Osteocyte (in vitro differentiated cells): ENCODE data around the gene DUSP5. TPM values are rescaled to one million over a fixed set of nuclear protein-coding genes. Genes with fewer than 3 reads are reported as not detected.

Experiments
- DNase-seq: peaks from one replicate; pipeline ENCODE4 v3.0.0; 2021; ENCODE audit warnings: mixed read lengths; ENCODE audit not compliant: unreplicated experiment; ENCODE audit errors: extremely low spot score
- H3K27ac Mint-ChIP-seq: one replicate; pipeline ENCODE4 v1.8.0; 2021; ENCODE audit warnings: mild to moderate bottlenecking, mixed read lengths; ENCODE audit not compliant: unreplicated experiment
- H3K27me3 Mint-ChIP-seq: one replicate; pipeline ENCODE4 v1.8.0; 2021; ENCODE audit warnings: mixed read lengths; ENCODE audit not compliant: unreplicated experiment
- H3K36me3 Mint-ChIP-seq: one replicate; pipeline ENCODE4 v1.8.0; 2021; ENCODE audit warnings: mixed read lengths; ENCODE audit not compliant: unreplicated experiment
- H3K4me1 Mint-ChIP-seq: one replicate; pipeline ENCODE4 v1.8.0; 2021; ENCODE audit warnings: mixed read lengths; ENCODE audit not compliant: unreplicated experiment
- H3K4me3 Mint-ChIP-seq: one replicate; pipeline ENCODE4 v1.8.0; 2021; ENCODE audit warnings: mild to moderate bottlenecking, moderate library complexity, mixed read lengths; ENCODE audit not compliant: unreplicated experiment
- H3K9me3 Mint-ChIP-seq: one replicate; pipeline ENCODE4 v1.8.0; 2021; ENCODE audit warnings: mixed read lengths; ENCODE audit not compliant: unreplicated experiment
- long read RNA-seq: library from polyadenylated mRNA; unstranded; transcript quantifications from one replicate; pipeline ENCODE4 v2.0.0, GENCODE V29; 2021
- total RNA-seq: library from RNA; stranded (reverse); gene quantifications from 2 replicates; pipeline ENCODE4 v1.2.1, GENCODE V29; 2021
- TF ChIP-seq, protein P1 (sequence below): fragments of 200-600 bp; sonication (generic); IDR thresholded peaks from 2 replicates; pipeline ENCODE4 v1.5.0; 2021; ENCODE audit warnings: antibody characterized with exemption, mild to moderate bottlenecking, moderate library complexity

The DUSP5 gene, protein sequence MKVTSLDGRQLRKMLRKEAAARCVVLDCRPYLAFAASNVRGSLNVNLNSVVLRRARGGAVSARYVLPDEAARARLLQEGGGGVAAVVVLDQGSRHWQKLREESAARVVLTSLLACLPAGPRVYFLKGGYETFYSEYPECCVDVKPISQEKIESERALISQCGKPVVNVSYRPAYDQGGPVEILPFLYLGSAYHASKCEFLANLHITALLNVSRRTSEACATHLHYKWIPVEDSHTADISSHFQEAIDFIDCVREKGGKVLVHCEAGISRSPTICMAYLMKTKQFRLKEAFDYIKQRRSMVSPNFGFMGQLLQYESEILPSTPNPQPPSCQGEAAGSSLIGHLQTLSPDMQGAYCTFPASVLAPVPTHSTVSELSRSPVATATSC
- 11.0 and 16.1 TPM in 2 replicates for total RNA-seq
- long read RNA-seq, partial matches to known transcripts, result 0 of 2 reads
- long read RNA-seq, other reads (novel, unspliced or antisense), result 2 of 2 reads

DNA sequence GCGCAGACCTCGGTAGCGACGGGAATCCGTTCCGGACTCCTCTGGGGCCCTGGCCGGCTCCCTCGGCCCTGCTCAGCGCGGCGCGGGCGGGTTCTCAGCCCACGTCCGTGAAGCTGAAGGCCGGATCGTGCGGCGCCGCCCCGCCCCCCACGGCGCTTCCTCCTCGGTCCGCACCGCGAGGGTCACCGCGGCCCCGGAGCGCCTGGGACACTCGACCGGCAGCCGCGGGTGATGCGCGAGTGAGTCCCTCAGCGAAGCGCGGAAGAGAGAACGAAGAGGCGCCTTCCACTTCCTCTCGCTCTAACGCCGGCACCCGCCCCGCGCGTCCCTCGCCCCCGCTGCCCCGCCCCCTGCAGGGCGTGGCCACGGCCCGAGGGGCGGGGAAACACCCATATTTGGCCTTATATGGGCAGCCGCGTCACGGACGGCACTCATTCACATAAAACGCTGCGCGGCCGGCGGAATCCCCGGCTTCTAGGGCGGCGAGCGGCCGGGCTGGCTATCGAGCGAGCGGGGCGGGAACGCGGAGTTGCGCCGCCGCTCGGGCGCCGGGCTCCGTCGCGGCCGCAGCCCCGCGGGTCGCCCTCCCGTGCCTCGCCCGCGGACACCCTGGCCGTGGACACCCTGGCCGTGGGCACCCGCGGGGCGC lies at the start of gene DUSP5:
TSS of gene DUSP5 (plus strand) at position 470 of the 649 bp plus-strand sequence. CDS start 215 bp downstream, outside the sequence.
- H3K27me3 Mint-ChIP-seq, result no peaks in the 10 kb centered on the region
- H3K4me3 Mint-ChIP-seq, result peak within 1 kb of the TSS; percentile 91
- no peaks in the 10 kb centered on the region for H3K9me3 Mint-ChIP-seq
- DNase-seq, result peak; percentile 98
- TF ChIP-seq, protein P1, sequence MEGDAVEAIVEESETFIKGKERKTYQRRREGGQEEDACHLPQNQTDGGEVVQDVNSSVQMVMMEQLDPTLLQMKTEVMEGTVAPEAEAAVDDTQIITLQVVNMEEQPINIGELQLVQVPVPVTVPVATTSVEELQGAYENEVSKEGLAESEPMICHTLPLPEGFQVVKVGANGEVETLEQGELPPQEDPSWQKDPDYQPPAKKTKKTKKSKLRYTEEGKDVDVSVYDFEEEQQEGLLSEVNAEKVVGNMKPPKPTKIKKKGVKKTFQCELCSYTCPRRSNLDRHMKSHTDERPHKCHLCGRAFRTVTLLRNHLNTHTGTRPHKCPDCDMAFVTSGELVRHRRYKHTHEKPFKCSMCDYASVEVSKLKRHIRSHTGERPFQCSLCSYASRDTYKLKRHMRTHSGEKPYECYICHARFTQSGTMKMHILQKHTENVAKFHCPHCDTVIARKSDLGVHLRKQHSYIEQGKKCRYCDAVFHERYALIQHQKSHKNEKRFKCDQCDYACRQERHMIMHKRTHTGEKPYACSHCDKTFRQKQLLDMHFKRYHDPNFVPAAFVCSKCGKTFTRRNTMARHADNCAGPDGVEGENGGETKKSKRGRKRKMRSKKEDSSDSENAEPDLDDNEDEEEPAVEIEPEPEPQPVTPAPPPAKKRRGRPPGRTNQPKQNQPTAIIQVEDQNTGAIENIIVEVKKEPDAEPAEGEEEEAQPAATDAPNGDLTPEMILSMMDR, result no peak
- peak within 1 kb of the TSS; percentile 94 for H3K27ac Mint-ChIP-seq
- H3K36me3 Mint-ChIP-seq, result peaks cover 3% of the 10 kb centered on the region
- H3K4me1 Mint-ChIP-seq, result peaks cover 62% of the 10 kb centered on the region

DNA sequence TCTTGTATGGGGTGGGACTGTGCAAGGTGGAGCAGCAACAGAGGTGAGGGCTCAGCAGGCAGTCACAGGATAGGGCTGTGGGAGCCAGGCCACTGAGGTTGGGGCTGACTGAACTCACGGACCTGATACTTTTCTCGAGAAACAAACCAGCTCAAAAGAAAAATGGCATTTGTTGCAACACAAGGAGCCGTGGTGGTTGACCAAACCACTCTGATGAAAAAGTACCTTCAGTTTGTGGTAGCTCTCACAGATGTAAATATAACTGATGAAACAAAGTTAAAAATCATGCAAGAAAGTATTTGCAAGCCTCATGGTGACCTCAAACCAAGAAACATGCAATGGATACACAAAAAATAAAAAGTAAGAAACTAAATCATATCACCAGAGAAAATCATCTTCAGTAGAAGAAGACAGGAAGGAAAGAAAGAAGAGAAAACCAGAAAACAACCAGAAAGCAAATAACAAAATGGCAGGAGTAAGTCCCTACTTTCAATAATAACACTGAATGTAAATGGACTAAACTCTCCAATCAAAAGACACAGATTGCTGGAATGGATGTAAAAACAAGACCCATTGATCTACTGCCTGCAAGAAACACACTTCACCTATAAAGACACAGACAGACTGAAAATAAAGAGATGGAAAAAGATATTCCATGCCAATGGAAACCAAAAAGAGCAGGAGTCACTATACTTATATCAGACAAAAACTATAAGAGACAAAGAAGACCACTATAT lies 48.9 kb upstream of the DUSP5 start:
- Mint-ChIP-seq H3K36me3 (no peaks in the 10 kb centered on the region), H3K9me3 (peaks cover 5% of the 10 kb centered on the region), H3K27ac (no peak overlapping the region), H3K4me3 (no peak overlapping the region), H3K27me3 (peaks cover 2% of the 10 kb centered on the region), H3K4me1 (peaks cover 11% of the 10 kb centered on the region)
- no peak for DNase-seq
- TF ChIP-seq, protein P1, result no peak

DNA sequence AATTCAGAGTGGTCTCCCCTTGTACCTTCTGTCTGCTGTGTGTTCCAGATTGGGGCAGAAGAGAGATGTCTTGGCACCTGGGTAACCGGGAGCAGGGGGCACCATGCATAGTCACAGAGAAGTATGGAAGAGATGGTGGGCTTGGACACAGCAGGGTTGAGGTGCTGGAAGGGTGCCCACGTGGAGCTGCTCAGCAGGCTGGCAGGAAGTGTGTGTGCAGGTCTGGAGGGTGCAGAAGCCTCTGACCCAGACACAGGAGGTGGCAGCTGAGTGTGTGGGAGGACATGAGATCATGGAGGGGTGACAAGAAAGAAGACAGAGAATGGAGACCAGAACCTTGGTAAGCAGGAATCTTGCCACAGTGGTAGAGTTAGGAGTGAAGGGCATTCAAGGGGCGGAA lies 42.3 kb upstream of the DUSP5 start:
- no peak overlapping the region for H3K27ac Mint-ChIP-seq
- peaks cover 2% of the 10 kb centered on the region for H3K27me3 Mint-ChIP-seq

DNA sequence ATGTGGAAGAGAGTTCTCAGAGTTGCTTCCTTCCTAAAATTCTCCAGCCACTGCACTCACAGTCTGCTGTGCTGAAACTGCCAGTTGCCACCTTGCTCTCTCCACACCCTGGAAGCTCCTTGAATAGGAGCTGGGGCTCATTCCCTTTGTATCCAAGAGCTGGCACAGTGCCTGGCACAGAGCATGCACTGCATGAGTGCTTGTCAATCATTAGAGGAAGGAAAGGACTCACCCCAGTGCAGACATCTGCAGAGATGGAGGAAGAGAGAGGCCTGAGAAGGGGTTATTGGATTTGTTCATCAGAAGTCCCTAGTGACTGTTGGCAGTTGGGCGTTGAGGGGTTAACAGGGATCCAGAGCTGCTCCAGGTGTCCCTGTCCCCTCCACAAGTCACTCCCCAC lies 41.7 kb upstream of the DUSP5 start:
- Mint-ChIP-seq H3K27me3 (no peaks in the 10 kb centered on the region), H3K36me3 (no peaks in the 10 kb centered on the region), H3K4me1 (peaks cover 54% of the 10 kb centered on the region), H3K4me3 (no peak overlapping the region), H3K9me3 (no peaks in the 10 kb centered on the region), H3K27ac (no peak overlapping the region)
- DNase-seq, result no peak
- TF ChIP-seq, protein P1, result no peak

More for the DNA sequence above, 42.3 kb upstream of the DUSP5 start:
- Mint-ChIP-seq H3K36me3 (no peaks in the 10 kb centered on the region), H3K9me3 (no peaks in the 10 kb centered on the region), H3K4me1 (peaks cover 48% of the 10 kb centered on the region), H3K4me3 (no peak overlapping the region)
- TF ChIP-seq, protein P1, result no peak
- DNase-seq, result no peak
